GM19239 (cell line): ENCODE data around the gene RFPL1.

ENCODE experiments used
- DNase-seq: peaks from one replicate; pipeline ENCODE4 v3.0.0; 2011; ENCODE audit warnings: low spot score; ENCODE audit not compliant: insufficient read length
- FAIRE-seq: peaks from 2 replicates; lab custom pipeline; 2011; peaks lifted over from hg19 to GRCh38; lab: Jason Lieb, UNC

Gene RFPL1

GRCh38 chr22:29435236-29436136 lies 2.9 kb upstream of the RFPL1 start:
- FAIRE-seq = no peak
- no peak for DNase-seq

DNA sequence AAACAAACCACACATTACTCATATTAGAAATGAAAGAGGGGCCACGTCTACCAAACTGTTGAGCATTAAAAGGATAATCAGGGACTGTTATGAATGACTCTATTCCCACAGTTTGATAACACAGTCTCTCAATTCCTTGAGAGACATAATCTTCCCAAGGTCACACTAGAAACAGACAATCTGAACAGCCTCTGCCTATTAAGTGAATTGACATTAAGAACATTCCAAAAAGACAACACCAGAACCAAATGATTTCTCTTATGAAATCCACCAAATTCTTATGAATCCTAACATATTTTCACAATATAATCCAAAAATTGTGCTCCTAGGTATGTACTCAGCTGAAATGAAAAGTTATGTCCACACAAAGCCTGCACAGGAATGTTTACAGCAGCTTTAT lies 4.6 kb downstream of the RFPL1 start:
- FAIRE-seq (no peak), DNase-seq (no peak)

- FAIRE-seq (no peak), DNase-seq (no peak)
These were observed 5.1 kb downstream of the RFPL1 start for GRCh38 chr22:29443452-29443851.

- DNase-seq = no peak
- no peak for FAIRE-seq
These were observed 5.7 kb downstream of the RFPL1 start for GRCh38 chr22:29443861-29444792.

DNA sequence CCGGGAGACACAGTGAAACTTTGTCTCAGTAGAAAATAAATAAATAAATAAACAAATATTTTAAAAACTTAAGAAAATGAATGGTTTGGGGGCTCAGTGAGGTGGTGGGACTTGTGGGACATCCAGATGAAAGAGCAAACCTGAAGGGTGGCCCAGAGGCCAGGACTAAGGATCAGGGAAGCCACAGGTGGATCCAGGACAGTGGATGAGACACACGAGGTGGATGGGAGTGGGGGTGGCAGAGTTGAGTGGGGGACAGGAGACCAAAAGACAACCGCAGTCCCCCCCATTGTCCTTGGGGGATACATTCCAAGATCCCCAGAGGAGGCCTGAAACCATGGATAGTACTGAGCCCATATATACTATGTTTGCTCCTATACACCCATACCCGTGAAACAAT lies 7.1 kb downstream of the RFPL1 start:
- FAIRE-seq = no peak

GRCh38 chr22:29447906-29448305 lies 9.5 kb downstream of the RFPL1 start:
- FAIRE-seq = no peak
- no peak for DNase-seq

More for the DNA sequence above, 7.1 kb downstream of the RFPL1 start:
- DNase-seq = no peak

DNA sequence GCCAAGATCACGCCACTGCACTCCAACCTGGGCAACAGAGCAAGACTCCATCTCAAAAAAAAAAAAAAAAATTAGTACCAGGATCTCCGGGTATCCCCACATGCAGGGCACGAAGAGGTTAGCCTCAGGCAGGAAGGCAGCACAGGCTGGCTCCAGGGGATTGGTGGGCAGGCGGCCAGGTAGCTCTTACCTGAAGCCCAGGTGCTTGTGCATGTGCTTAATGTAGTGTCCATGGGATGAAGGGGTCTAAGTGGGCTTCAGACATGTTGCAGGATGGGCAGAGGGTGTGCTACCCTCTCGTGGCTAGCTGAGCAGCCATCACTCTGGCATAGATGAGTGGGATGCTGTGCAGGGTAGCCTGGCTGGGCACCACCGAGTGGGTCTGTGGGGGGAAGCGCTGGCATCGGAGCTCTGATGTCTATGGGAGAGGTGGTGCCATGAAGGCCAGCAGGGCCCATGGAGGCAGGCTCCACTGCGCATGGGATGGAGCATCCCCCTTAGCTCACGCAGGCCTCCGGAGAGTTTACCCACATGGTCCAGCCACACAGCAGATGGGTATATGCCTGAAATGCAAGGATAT lies 11.0 kb downstream of the RFPL1 start:
- no peak for FAIRE-seq
- DNase-seq = no peak

DNA sequence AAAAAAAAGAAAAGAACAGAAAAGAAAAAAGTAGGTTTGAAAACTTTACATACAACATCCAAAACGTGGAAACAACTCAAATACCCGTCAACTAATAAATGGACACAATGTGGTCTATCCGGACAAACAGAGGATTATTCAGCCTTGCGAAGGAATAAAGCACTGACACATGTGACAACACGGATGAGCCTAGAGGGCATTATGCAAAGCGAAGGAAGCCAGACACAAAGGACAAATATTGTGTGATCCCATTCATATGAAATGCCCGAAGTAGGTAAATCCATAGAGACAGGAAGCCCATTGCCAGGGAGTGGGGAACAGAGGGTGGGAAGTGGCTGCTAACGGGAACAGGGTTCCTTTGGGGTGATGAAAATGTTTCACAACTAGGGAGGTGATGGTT lies 11.8 kb downstream of the RFPL1 start:
- FAIRE-seq (no peak), DNase-seq (no peak)

GRCh38 chr22:29451863-29452262 lies 13.5 kb downstream of the RFPL1 start:
- FAIRE-seq (no peak), DNase-seq (no peak)

DNA sequence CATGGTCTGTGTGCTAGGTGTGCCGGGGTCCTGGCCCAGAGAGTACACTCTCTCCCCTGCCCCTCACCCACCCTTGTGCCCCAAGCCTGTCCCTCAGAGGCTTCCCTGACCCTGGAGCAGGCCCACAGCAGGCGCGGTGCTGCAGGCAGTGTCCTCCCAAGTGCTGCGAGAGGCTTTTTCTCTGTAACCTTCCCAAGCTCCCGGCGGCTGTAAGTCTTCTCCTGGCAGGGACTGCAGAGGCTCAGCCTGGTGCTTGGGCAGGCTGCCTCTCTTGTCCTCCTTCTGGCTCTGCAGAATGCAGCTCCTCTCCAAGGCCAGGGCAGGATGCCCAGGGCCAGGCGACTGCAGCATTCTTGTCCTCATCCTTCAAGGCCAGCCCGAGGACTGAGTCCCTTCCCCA lies 15.9 kb downstream of the RFPL1 start:
- no peak for FAIRE-seq
- no peak for DNase-seq

DNA sequence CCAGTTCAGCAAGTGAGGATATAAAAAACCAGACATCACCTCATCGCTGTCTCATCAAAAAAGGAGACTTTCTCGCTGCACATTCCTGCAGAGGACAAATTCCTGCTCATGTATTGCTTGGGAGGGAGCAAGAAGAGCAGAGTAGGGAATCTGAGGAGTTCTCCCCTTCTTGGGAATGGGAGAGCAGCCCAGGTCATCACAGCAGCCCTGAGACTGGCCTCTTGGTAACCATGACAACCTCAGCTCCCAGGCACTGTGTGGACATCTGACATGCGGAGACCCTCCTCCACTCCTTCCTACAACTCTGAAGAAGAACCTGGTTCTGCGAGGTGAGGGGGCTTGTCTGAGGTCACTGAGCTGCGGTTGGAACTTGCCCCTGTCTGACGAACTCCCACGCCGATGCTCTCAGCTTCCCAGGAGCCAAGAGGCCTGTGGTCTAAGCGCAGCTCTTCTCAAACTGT lies 17.9 kb downstream of the RFPL1 start:
- DNase-seq = no peak
- FAIRE-seq = no peak

DNA sequence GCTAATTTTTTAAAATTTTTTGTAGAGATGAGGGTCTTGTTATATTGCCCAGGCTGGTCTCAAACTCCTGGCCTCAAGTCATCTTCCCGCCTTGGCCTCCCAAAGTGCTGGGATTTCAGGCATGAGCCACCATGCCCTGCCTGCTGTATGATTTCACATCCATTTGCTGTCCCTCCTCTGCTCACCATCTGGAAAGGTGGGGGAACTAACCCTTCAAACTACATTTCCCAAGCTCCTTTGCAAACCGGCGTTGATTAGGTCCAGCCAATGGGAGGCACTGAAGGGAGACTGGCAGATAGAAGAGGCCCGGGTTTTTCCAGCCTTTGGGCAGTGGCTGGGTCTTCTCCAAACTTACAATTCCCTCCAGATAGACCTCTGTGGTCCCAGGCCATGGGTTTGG lies 19.3 kb downstream of the RFPL1 start:
- peak; percentile 79 for FAIRE-seq
- DNase-seq = peak; percentile 75

- DNase-seq (no peak), FAIRE-seq (no peak)
These were observed 20.2 kb downstream of the RFPL1 start for GRCh38 chr22:29458551-29458950.

DNA sequence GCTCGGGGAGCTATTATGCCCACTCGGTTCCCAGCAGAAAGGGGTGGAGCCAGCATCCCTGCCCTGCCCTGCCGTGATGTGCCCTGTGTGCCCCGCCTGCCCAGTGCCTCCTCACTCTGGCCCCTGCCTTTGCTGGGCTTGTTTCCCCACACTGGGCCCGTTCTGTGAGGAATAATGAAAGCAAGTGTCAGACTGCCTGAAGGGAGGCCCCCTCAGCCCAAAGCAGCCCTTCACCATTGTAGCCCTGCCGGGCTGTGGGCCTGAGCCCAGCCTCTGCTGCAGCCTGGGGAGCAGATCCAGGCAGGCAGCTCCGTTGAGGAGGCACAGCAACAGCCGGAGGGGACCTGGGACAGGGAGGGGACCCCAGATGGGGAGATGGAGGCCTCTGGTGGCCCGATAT lies 21.4 kb downstream of the RFPL1 start:
- DNase-seq (no peak), FAIRE-seq (no peak)

GRCh38 chr22:29461263-29461662 lies 22.9 kb downstream of the RFPL1 start:
- FAIRE-seq = no peak
- DNase-seq = no peak

DNA sequence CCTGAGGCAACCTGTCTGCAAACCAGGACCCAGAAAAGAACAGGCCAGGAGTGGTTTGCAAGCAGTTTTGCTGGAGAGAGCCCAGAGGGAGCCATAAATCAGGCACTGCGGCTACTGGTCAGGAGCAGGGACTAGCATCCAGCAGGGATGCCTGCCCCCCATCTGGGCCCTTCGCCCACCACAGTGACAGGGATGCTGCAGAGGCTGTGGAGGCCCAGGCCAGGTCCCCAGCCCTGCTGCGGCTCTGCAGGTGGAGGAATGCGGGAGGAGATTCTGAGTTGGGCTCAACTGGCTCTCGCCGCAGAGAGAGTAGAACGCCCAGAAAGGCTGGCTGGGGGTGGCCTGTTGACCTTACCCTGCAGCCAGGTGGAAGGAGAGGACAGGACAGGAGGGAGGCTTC lies 25.2 kb downstream of the RFPL1 start:
- DNase-seq = no peak
- no peak for FAIRE-seq

GRCh38 chr22:29464581-29464980 lies 26.2 kb downstream of the RFPL1 start:
- no peak for DNase-seq
- FAIRE-seq = no peak

DNA sequence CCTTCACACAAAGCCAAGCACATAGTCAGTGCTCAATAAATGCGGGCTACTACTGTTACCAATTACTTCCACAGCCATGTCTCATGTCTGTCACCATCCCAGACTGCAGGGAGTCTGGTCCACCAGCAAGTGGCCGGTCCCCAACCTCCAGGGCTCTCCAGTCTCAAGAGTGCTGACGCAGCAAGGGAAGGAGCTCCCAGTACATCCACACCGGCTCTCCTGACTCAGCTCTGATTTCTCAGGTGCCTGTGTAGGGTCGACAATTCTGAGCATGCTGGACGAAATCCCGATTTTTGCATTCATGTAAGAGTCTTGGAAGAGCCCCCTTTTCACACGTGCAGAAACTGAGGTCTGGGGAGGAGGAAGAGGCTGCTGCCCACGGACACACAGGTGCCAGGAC lies 31.4 kb downstream of the RFPL1 start:
- FAIRE-seq (no peak), DNase-seq (no peak)

- DNase-seq = peak; percentile 70
- peak; percentile 35 for FAIRE-seq
These were observed 31.9 kb downstream of the RFPL1 start for GRCh38 chr22:29470159-29470855.

GRCh38 chr22:29473001-29473400 lies 34.6 kb downstream of the RFPL1 start:
- DNase-seq = no peak
- no peak for FAIRE-seq
